WTC11 (cell line): ENCODE measurements around the gene NECTIN1.

Experiments
- CTCF ChIP-seq: fragments of 200-600 bp; IDR thresholded peaks from 2 replicates; pipeline ENCODE4 v1.8.0; 2022; ENCODE audit warnings: antibody characterized with exemption
- ZNF317 ChIP-seq: sonication (generic); formaldehyde crosslinking; IDR thresholded peaks from 2 replicates; pipeline ENCODE4 v1.8.1; 2023; ENCODE audit warnings: low read depth, mild to moderate bottlenecking, moderate library complexity, missing genetic modification reagents, borderline replicate concordance

- TF ChIP-seq ZNF317 (CRISPR knock-in tag) = no peak
- no peak for TF ChIP-seq CTCF
Observed at GRCh38 chr11:119730789-119731386, 1.9 kb upstream of the NECTIN1 start.
